H9 (cell line): ENCODE measurements around the gene COL4A2. TPM values are rescaled to one million over a fixed set of nuclear protein-coding genes. Genes with fewer than 3 reads are reported as not detected.

Experiments used
- DNase-seq: peaks from one replicate; pipeline ENCODE4 v3.0.0-alpha.2; 2017
- H2AFZ ChIP-seq: one replicate; pipeline ENCODE4 v1.6.1; 2013; ENCODE audit warnings: mild to moderate bottlenecking, low read length, control low read depth, moderate library complexity
- H2AK5ac ChIP-seq: 2 replicates; pipeline ENCODE4 v1.6.1; 2013; ENCODE audit warnings: low read length, control low read depth, mixed read lengths; ENCODE audit not compliant: insufficient read length
- H2BK120ac ChIP-seq: one replicate; pipeline ENCODE4 v1.6.1; 2013; ENCODE audit warnings: low read depth, mild to moderate bottlenecking, low read length, control low read depth, inconsistent platforms; ENCODE audit not compliant: poor library complexity, severe bottlenecking
- H2BK12ac ChIP-seq: 2 replicates; pipeline ENCODE4 v1.6.1; 2013; ENCODE audit warnings: low read length, control low read depth, mixed read lengths, low read depth; ENCODE audit not compliant: insufficient read length
- H2BK15ac ChIP-seq: 2 replicates; pipeline ENCODE4 v1.6.1; 2013; ENCODE audit warnings: low read depth, low read length, control low read depth
- H2BK20ac ChIP-seq: one replicate; pipeline ENCODE4 v1.6.1; 2013; ENCODE audit warnings: low read depth, mild to moderate bottlenecking, low read length, control low read depth, inconsistent platforms; ENCODE audit not compliant: poor library complexity, severe bottlenecking
- H2BK5ac ChIP-seq: 2 replicates; pipeline ENCODE4 v1.6.1; 2013; ENCODE audit warnings: low read length, control low read depth, mixed read lengths; ENCODE audit not compliant: insufficient read length
- H3K14ac ChIP-seq: 2 replicates; pipeline ENCODE4 v1.6.1; 2013; ENCODE audit warnings: low read length, control low read depth; ENCODE audit not compliant: insufficient read depth
- H3K18ac ChIP-seq: 2 replicates; pipeline ENCODE4 v1.6.1; 2013; ENCODE audit warnings: low read depth, mild to moderate bottlenecking, mixed read lengths, low read length, control low read depth; ENCODE audit not compliant: insufficient read length
- H3K23ac ChIP-seq: 2 replicates; pipeline ENCODE4 v1.6.1; 2013; ENCODE audit warnings: low read length, control low read depth, mixed read lengths, low read depth; ENCODE audit not compliant: insufficient read length
- H3K23me2 ChIP-seq: 2 replicates; pipeline ENCODE4 v1.6.1; 2013; ENCODE audit warnings: low read depth, mild to moderate bottlenecking, mixed read lengths, low read length, control low read depth; ENCODE audit not compliant: insufficient read length, poor library complexity, severe bottlenecking
- H3K27ac ChIP-seq: 2 replicates; pipeline ENCODE4 v1.5.1; 2013; ENCODE audit warnings: low read length, control low read depth, mixed read lengths, low read depth; ENCODE audit not compliant: insufficient read length
- H3K27me3 ChIP-seq: 2 replicates; pipeline ENCODE4 v1.6.1; 2013; ENCODE audit warnings: low read length, control low read depth, inconsistent platforms; ENCODE audit not compliant: insufficient read depth
- H3K4ac ChIP-seq: 2 replicates; pipeline ENCODE4 v1.6.1; 2013; ENCODE audit warnings: low read depth, mild to moderate bottlenecking, control low read depth, inconsistent platforms, low read length, moderate library complexity
- H3K4me1 ChIP-seq: 2 replicates; pipeline ENCODE4 v1.6.1; 2013; ENCODE audit warnings: low read length, control low read depth, inconsistent platforms; ENCODE audit not compliant: insufficient read depth
- H3K4me2 ChIP-seq: 2 replicates; pipeline ENCODE4 v1.6.1; 2013; ENCODE audit warnings: low read length, control low read depth, mixed read lengths; ENCODE audit not compliant: insufficient read length, insufficient read depth
- H3K56ac ChIP-seq: 2 replicates; pipeline ENCODE4 v1.6.1; 2013; ENCODE audit warnings: low read depth, mild to moderate bottlenecking, mixed read lengths, low read length, control low read depth; ENCODE audit not compliant: insufficient read length
- H3K79me1 ChIP-seq: 2 replicates; pipeline ENCODE4 v1.6.1; 2013; ENCODE audit warnings: low read depth, mild to moderate bottlenecking, moderate library complexity, low read length, control low read depth, inconsistent platforms; ENCODE audit not compliant: insufficient read depth, poor library complexity, severe bottlenecking
- H3K79me2 ChIP-seq: 2 replicates; pipeline ENCODE4 v1.6.1; 2013; ENCODE audit warnings: low read length, control low read depth, inconsistent platforms; ENCODE audit not compliant: insufficient read depth
- H3K9ac ChIP-seq: 2 replicates; pipeline ENCODE4 v1.6.1; 2013; ENCODE audit warnings: low read length, control low read depth, mixed read lengths; ENCODE audit not compliant: insufficient read length; ENCODE audit errors: extremely low read depth
- H3K9me3 ChIP-seq: one replicate; pipeline ENCODE4 v1.6.1; 2013; ENCODE audit warnings: low read depth, low read length, inconsistent platforms; ENCODE audit not compliant: control insufficient read depth
- H3T11ph ChIP-seq: one replicate; pipeline ENCODE4 v1.6.1; 2013; ENCODE audit warnings: mild to moderate bottlenecking, low read length, control low read depth, inconsistent platforms
- H4K20me1 ChIP-seq: one replicate; pipeline ENCODE4 v1.6.1; 2013; ENCODE audit not compliant: control insufficient read depth, insufficient read length, insufficient read depth
- H4K5ac ChIP-seq: 2 replicates; pipeline ENCODE4 v1.6.1; 2013; ENCODE audit warnings: low read depth, mild to moderate bottlenecking, mixed read lengths, low read length, control low read depth; ENCODE audit not compliant: insufficient read length
- H4K8ac ChIP-seq: replicated peaks from 2 replicates; pipeline ENCODE4 v1.6.1; 2013; ENCODE audit warnings: low read length, control low read depth, mixed read lengths, low read depth; ENCODE audit not compliant: insufficient read length
- H4K91ac ChIP-seq: 2 replicates; pipeline ENCODE4 v1.6.1; 2013; ENCODE audit warnings: low read depth, mild to moderate bottlenecking, moderate library complexity, mixed read lengths, low read length, control low read depth; ENCODE audit not compliant: insufficient read length
- H3K27ac Mint-ChIP-seq, 3 experiments: 2 replicates in 2 of 3; 3 replicates in 1 of 3; pipeline ENCODE4 v1.8.0; 2020 to 2021; ENCODE audit warnings: mixed read lengths in 3 of 3, mild to moderate bottlenecking in 1 of 3, moderate library complexity in 1 of 3
- H3K27me3 Mint-ChIP-seq: 2 replicates; pipeline ENCODE4 v1.8.0; 2021; ENCODE audit warnings: low read depth, mild to moderate bottlenecking, moderate library complexity, mixed read lengths
- H3K36me3 Mint-ChIP-seq, 3 experiments: 2 replicates in 2 of 3; 3 replicates in 1 of 3; pipeline ENCODE4 v1.8.0; 2020 to 2021; ENCODE audit warnings: low read depth in 3 of 3, mixed read lengths in 3 of 3; ENCODE audit not compliant: insufficient read depth in 1 of 3
- H3K4me1 Mint-ChIP-seq, 2 experiments: 2 replicates each; pipeline ENCODE4 v1.8.0; 2020; ENCODE audit warnings: mixed read lengths in 2 of 2
- H3K4me3 Mint-ChIP-seq, 2 experiments: 2 replicates in 1 of 2; 3 replicates in 1 of 2; pipeline ENCODE4 v1.8.0; 2020 to 2021; ENCODE audit warnings: mild to moderate bottlenecking in 2 of 2, mixed read lengths in 2 of 2, moderate library complexity in 1 of 2
- H3K9me3 Mint-ChIP-seq, 2 experiments: 2 replicates in 1 of 2; 3 replicates in 1 of 2; pipeline ENCODE4 v1.8.0; 2020; ENCODE audit warnings: mild to moderate bottlenecking in 2 of 2, mixed read lengths in 2 of 2, moderate library complexity in 1 of 2
- WGBS: extraction: QIAGEN DNeasy Blood & Tissue Kit; methylation state at CpG from one replicate; pipeline ENCODE4 v1.1.7; 2013; ENCODE audit warnings: missing lambda C conversion rate, low lambda C conversion rate, mixed read lengths; ENCODE audit not compliant: insufficient read length; ENCODE audit errors: extremely low coverage; 5-methylcytosine and 5-hydroxymethylcytosine counted together
- total RNA-seq: library from RNA; stranded (reverse); gene quantifications from 2 replicates; pipeline ENCODE4 v1.2.1, GENCODE V29; 2021
- TF ChIP-seq, protein P1 (sequence below): fragments of 200-600 bp; sonication (generic); conservative IDR thresholded peaks from 3 replicates; pipeline ENCODE4 v1.8.0; 2021; ENCODE audit warnings: antibody characterized with exemption, mild to moderate bottlenecking

The COL4A2 gene
- total RNA-seq, 1 experiment from 2014 or later = 76.5 TPM

DNA sequence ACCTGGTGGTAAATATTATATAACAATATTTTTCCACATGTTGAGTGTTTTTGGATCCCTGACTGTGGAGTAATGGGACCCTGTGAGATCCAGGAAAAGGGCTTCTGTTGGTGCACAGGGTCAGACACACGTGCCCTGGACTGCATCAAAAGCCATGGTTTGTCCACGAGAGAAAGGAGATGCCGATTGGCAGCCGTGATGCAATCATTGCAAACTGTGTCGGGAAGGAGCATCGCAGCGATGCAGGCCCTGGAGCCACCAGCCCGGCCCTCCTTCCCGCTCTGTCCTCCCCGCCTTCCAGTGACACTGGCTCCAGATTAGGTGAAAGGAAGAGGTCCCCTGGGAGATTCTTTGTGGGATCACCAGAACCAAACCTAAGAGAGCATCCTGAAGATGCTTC lies 9.1 kb downstream of the COL4A2 start:
- no peaks in the 10 kb centered on the region for H3K9me3 ChIP-seq
- no peak overlapping the region for H3K27ac Mint-ChIP-seq
- H3K27me3 ChIP-seq = no peaks in the 10 kb centered on the region
- no peak overlapping the region for H2BK120ac ChIP-seq
- no peak overlapping the region for H3K14ac ChIP-seq
- no peak overlapping the region for H4K5ac ChIP-seq
- no peak overlapping the region for H2AK5ac ChIP-seq
- TF ChIP-seq, protein P1, sequence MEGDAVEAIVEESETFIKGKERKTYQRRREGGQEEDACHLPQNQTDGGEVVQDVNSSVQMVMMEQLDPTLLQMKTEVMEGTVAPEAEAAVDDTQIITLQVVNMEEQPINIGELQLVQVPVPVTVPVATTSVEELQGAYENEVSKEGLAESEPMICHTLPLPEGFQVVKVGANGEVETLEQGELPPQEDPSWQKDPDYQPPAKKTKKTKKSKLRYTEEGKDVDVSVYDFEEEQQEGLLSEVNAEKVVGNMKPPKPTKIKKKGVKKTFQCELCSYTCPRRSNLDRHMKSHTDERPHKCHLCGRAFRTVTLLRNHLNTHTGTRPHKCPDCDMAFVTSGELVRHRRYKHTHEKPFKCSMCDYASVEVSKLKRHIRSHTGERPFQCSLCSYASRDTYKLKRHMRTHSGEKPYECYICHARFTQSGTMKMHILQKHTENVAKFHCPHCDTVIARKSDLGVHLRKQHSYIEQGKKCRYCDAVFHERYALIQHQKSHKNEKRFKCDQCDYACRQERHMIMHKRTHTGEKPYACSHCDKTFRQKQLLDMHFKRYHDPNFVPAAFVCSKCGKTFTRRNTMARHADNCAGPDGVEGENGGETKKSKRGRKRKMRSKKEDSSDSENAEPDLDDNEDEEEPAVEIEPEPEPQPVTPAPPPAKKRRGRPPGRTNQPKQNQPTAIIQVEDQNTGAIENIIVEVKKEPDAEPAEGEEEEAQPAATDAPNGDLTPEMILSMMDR = no peak
- no peaks in the 10 kb centered on the region for H3K27me3 Mint-ChIP-seq
- H2BK15ac ChIP-seq = no peak overlapping the region
- peaks cover 5 to 15% (median 6%) of the 10 kb centered on the region in 3 experiments for H3K36me3 Mint-ChIP-seq
- no peak overlapping the region for H3K4ac ChIP-seq
- no peak overlapping the region for H3T11ph ChIP-seq
- peaks cover 15 to 24% of the 10 kb centered on the region in 2 experiments for H3K4me1 Mint-ChIP-seq
- no peaks in the 10 kb centered on the region for H3K79me1 ChIP-seq
- H4K20me1 ChIP-seq = no peaks in the 10 kb centered on the region
- H4K91ac ChIP-seq = no peak overlapping the region
- WGBS = no CpG with 5 or more reads among the region's 10 CpGs
- H2AFZ ChIP-seq = no peak overlapping the region
- no peaks in the 10 kb centered on the region for H3K23me2 ChIP-seq
- H3K4me3 Mint-ChIP-seq = no peak overlapping the region
- no peak overlapping the region for H2BK5ac ChIP-seq
- H3K79me2 ChIP-seq = peaks cover 4% of the 10 kb centered on the region; the same call in 1 of the 2 replicates
- H3K9me3 Mint-ChIP-seq = no peaks in the 10 kb centered on the region; a peak in 1 of 5 replicates
- H3K18ac ChIP-seq = no peak overlapping the region
- H3K4me2 ChIP-seq = no peak overlapping the region
- no peak overlapping the region for H3K56ac ChIP-seq
- H2BK12ac ChIP-seq = no peak overlapping the region
- H3K4me1 ChIP-seq = peaks cover 3% of the 10 kb centered on the region; the same call in 1 of the 2 replicates
- H3K9ac ChIP-seq = no peak overlapping the region
- no peak overlapping the region for H2BK20ac ChIP-seq
- peak; percentile 23 for DNase-seq
- no peak overlapping the region for H3K27ac ChIP-seq
- H4K8ac ChIP-seq = no peak overlapping the region
- no peak overlapping the region for H3K23ac ChIP-seq
